GM23248 (cell line): ENCODE results near the gene NACC2. TPM values are rescaled to one million over a fixed set of nuclear protein-coding genes. Genes with fewer than 3 reads are reported as not detected.

Source experiments
- DNase-seq: peaks from one replicate; pipeline ENCODE4 v3.0.0-alpha.2; 2015
- H2AFZ ChIP-seq: fragments of 200-600 bp; sonication (generic); 2 replicates; pipeline ENCODE4 v1.6.1; 2016; ENCODE audit warnings: antibody characterized with exemption
- H3F3A ChIP-seq: fragments of 200-600 bp; sonication (generic); 2 replicates; pipeline ENCODE4 v1.6.1; 2016; ENCODE audit warnings: mild to moderate bottlenecking, antibody characterized with exemption, mixed run types; ENCODE audit not compliant: insufficient read depth
- H3K27ac ChIP-seq: fragments of 200-600 bp; sonication (generic); 2 replicates; pipeline ENCODE4 v1.5.1; 2016; ENCODE audit warnings: mild to moderate bottlenecking
- H3K27me3 ChIP-seq: fragments of 200-600 bp; sonication (generic); replicated peaks from 2 replicates; pipeline ENCODE4 v1.6.1; 2016; ENCODE audit warnings: mild to moderate bottlenecking; ENCODE audit not compliant: insufficient read depth
- H3K36me3 ChIP-seq: fragments of 200-600 bp; sonication (generic); 2 replicates; pipeline ENCODE4 v1.6.1; 2016; ENCODE audit warnings: low read depth, mild to moderate bottlenecking
- H3K4me1 ChIP-seq: fragments of 200-600 bp; sonication (generic); 2 replicates; pipeline ENCODE4 v1.6.1; 2016; ENCODE audit warnings: mild to moderate bottlenecking; ENCODE audit not compliant: insufficient read depth
- H3K4me2 ChIP-seq: fragments of 200-600 bp; sonication (generic); one replicate; pipeline ENCODE4 v1.6.1; 2016; ENCODE audit warnings: mild to moderate bottlenecking; ENCODE audit not compliant: unreplicated experiment
- H3K4me3 ChIP-seq: fragments of 200-600 bp; sonication (generic); 2 replicates; pipeline ENCODE4 v1.5.1; 2016; ENCODE audit warnings: mild to moderate bottlenecking
- H3K79me2 ChIP-seq: fragments of 200-600 bp; sonication (generic); 2 replicates; pipeline ENCODE4 v1.6.1; 2016; ENCODE audit warnings: mild to moderate bottlenecking; ENCODE audit not compliant: insufficient read depth
- H3K9ac ChIP-seq: fragments of 200-600 bp; sonication (generic); 2 replicates; pipeline ENCODE4 v1.6.1; 2016; ENCODE audit warnings: mild to moderate bottlenecking
- H3K9me2 ChIP-seq: fragments of 200-600 bp; sonication (generic); 2 replicates; pipeline ENCODE4 v1.6.1; 2016; ENCODE audit warnings: mixed run types, mild to moderate bottlenecking, moderate library complexity; ENCODE audit not compliant: insufficient read depth
- H3K9me3 ChIP-seq: fragments of 200-600 bp; sonication (generic); one replicate; pipeline ENCODE4 v1.6.1; 2017; ENCODE audit warnings: low read depth
- H4K20me1 ChIP-seq: fragments of 200-600 bp; sonication (generic); 2 replicates; pipeline ENCODE4 v1.6.0; 2016; ENCODE audit not compliant: insufficient read depth
- EZH2 ChIP-seq: fragments of 200-600 bp; sonication (generic); IDR thresholded peaks from 2 replicates; pipeline ENCODE4 v1.6.1; 2018; ENCODE audit warnings: antibody characterized with exemption, mild to moderate bottlenecking; ENCODE audit not compliant: insufficient read depth, poor library complexity, severe bottlenecking
- EZH2phosphoT487 ChIP-seq: fragments of 200-600 bp; sonication (generic); IDR thresholded peaks from 2 replicates; pipeline ENCODE4 v1.6.1; 2018; ENCODE audit warnings: antibody characterized with exemption, moderate library complexity, mild to moderate bottlenecking, low read depth; ENCODE audit not compliant: insufficient read depth
- WGBS, 2 experiments: methylation state at CpG; one replicate each; pipeline ENCODE4 v1.1.6; 2015 to 2017; ENCODE audit warnings: low lambda C conversion rate in 2 of 2, low coverage in 1 of 2; ENCODE audit errors: missing lambda C conversion rate in 2 of 2; 5-methylcytosine and 5-hydroxymethylcytosine counted together
- in situ Hi-C: fragments of 300-500 bp; cut with MboI; formaldehyde crosslinking; loops from 2 replicates; pipeline ENCODE4 v1.15.0; 2020
- polyA plus RNA-seq: library from polyadenylated mRNA; unstranded; fragments of >200 nt; fragmentation: Nextera tagmentation; extraction: Ambion mirVana; gene quantifications from 2 replicates; pipeline ENCODE4 v1.2.1, GENCODE V29; 2016
- total RNA-seq: library from RNA; depleted of rRNA; stranded (reverse); fragments of >200 nt; shearing (Covaris generic); gene quantifications from 2 replicates; pipeline ENCODE4 v1.2.3, GENCODE V29; 2014

Gene NACC2
- total and polyA plus RNA-seq, 2 experiments from 2014 or later = 5.3 to 30.7 TPM

DNA sequence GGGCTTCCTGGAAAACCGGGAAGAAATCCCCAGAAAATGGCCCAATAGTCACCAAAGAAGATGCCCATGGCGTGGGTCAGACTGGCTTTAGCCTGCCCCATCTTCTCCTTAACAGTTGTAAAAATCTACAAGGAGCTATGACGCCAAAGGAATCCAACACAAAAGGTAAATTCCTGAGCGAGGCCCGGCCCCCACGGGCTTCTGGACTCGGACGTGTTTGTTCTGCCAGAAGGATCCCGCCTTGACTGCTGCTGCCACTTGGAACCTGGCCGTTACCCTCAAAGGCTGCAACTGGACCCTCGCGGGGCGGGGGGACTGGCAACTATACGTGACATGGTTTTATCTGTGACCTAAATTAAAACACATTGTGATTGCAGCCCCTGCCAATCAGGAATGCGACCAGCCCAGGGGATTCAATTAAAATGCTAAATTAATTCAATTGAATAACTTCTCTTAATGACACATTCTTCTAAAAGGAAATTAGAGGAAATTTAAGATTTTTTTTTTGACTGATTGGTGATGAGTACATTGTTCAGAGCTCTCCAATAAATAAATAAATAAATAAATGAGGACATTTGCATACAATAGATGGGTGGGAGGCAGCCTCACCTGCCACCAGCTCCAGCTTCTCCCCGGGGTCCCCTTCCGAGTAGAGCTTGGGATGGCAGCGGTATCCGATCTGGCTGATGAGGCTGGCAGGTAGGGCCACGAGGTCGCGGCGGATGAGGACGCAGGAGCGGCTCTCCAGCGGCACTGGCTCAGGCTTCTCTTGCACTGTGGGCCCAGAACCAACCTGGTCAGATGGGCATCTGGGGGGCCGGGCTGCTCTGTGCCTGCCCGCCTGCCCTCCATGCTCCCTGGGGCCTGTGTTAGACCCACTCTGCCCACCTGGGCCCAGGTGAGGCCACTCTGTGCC, 79.2 kb downstream of the NACC2 start:
- TF ChIP-seq EZH2 (no peak), EZH2phosphoT487 (no peak)
- Histone ChIP-seq H3K79me2 (peaks cover 45% of the 10 kb centered on the region), H4K20me1 (no peaks in the 10 kb centered on the region), H3K9ac (no peak overlapping the region), H3K36me3 (no peaks in the 10 kb centered on the region), H3K4me3 (no peak overlapping the region), H3K9me3 (no peaks in the 10 kb centered on the region), H3K9me2 (no peaks in the 10 kb centered on the region), H3K27ac (no peak overlapping the region), H2AFZ (no peak overlapping the region), H3K4me2 (no peak overlapping the region), H3K4me1 (no peaks in the 10 kb centered on the region), H3F3A (no peaks in the 10 kb centered on the region), H3K27me3 (no peaks in the 10 kb centered on the region)
- 91 to 92% methylated on average over 26 to 28 of the region's 28 CpGs for WGBS, 2 experiments
- DNase-seq = no peak
- in situ Hi-C loops = no loop called here

- DNase-seq = no peak
- Histone ChIP-seq H3K27ac (no peak overlapping the region), H3K36me3 (no peaks in the 10 kb centered on the region), H3K4me3 (no peak overlapping the region), H4K20me1 (no peaks in the 10 kb centered on the region), H3K9me3 (no peaks in the 10 kb centered on the region), H3K9ac (no peak overlapping the region), H3F3A (no peaks in the 10 kb centered on the region), H3K4me1 (no peaks in the 10 kb centered on the region), H3K9me2 (no peaks in the 10 kb centered on the region), H2AFZ (no peak overlapping the region), H3K79me2 (peaks cover 36% of the 10 kb centered on the region), H3K4me2 (no peak overlapping the region), H3K27me3 (no peaks in the 10 kb centered on the region)
- WGBS, 2 experiments = 84 to 85% methylated on average over 19 of the region's 19 CpGs
- TF ChIP-seq EZH2phosphoT487 (no peak), EZH2 (no peak)
- in situ Hi-C loops = no loop called here
These were observed 80.0 kb downstream of the NACC2 start for GRCh38 chr9:136014924-136015633.

- TF ChIP-seq EZH2phosphoT487 = no peak
- no peak for TF ChIP-seq EZH2
- H3K79me2 ChIP-seq = peaks cover 32% of the 10 kb centered on the region
- H3K4me2 ChIP-seq = no peak overlapping the region
- no peak for DNase-seq
- no peaks in the 10 kb centered on the region for H4K20me1 ChIP-seq
- H3K4me3 ChIP-seq = no peak overlapping the region
- H3K9me3 ChIP-seq = no peaks in the 10 kb centered on the region
- H3F3A ChIP-seq = no peaks in the 10 kb centered on the region
- H3K36me3 ChIP-seq = no peaks in the 10 kb centered on the region
- 92 to 95% methylated on average over 13 to 17 of the region's 18 CpGs for WGBS, 2 experiments
- no peak overlapping the region for H3K27ac ChIP-seq
- H3K27me3 ChIP-seq = no peaks in the 10 kb centered on the region
- in situ Hi-C loops = no loop called here
- no peaks in the 10 kb centered on the region for H3K4me1 ChIP-seq
- H2AFZ ChIP-seq = no peak overlapping the region
- H3K9me2 ChIP-seq = no peaks in the 10 kb centered on the region
- no peak overlapping the region for H3K9ac ChIP-seq
These were observed 80.8 kb downstream of the NACC2 start for GRCh38 chr9:136014147-136014923.

GRCh38 chr9:136013524-136014034, 81.5 kb downstream of the NACC2 start:
- Histone ChIP-seq H3K9me2 (no peaks in the 10 kb centered on the region), H3K9ac (no peak overlapping the region), H3F3A (no peaks in the 10 kb centered on the region), H3K79me2 (peaks cover 24% of the 10 kb centered on the region), H2AFZ (no peak overlapping the region), H3K4me2 (no peak overlapping the region), H3K4me3 (no peak overlapping the region), H3K4me1 (peaks cover under 1% of the 10 kb centered on the region; the same call in 1 of the 2 replicates), H3K9me3 (no peaks in the 10 kb centered on the region), H4K20me1 (no peaks in the 10 kb centered on the region), H3K36me3 (no peaks in the 10 kb centered on the region), H3K27me3 (no peaks in the 10 kb centered on the region), H3K27ac (no peak overlapping the region)
- in situ Hi-C loops = no loop called here
- 92 to 96% methylated on average over 17 to 21 of the region's 21 CpGs for WGBS, 2 experiments
- TF ChIP-seq EZH2 (no peak), EZH2phosphoT487 (no peak)
- DNase-seq = no peak
